ENCODE measurements around the gene CCDC78. TPM values are rescaled to one million over a fixed set of nuclear protein-coding genes. Genes with fewer than 3 reads are reported as not detected.

Gene CCDC78
- polyA plus RNA-seq, 1 experiment = 2.4 TPM

GRCh38 chr16:740764-741505 is 14.7 kb upstream of the CCDC78 start, which contains the start of gene CIAO3:
Gene CIAO3 (minus strand): TSS chr16:740997. CDS start chr16:740985, 12 bp downstream.
- no peaks in the 10 kb centered on the region for H3K27me3 ChIP-seq (ENCODE audit: control insufficient read depth, insufficient read depth, low read length)
- ChIA-PET POLR2A (no interaction called here), CTCF (interaction anchor here (0.8 to 3.2 kb wide), 14 partner anchors 9 to 246 kb away, joined by 3 to 14 read pairs (median 4); partner anchors contain the start of gene STUB1)
- peak; percentile 53 for TF ChIP-seq CTCF (IDR thresholded peaks at IDR 0.05; ENCODE audit: insufficient read depth, low read depth, low read length)
- peaks cover 2% of the 10 kb centered on the region for H3K36me3 ChIP-seq (ENCODE audit: control insufficient read depth, insufficient read depth, low read length)
- peak within 1 kb of the TSS; percentile 95 for H3K4me3 ChIP-seq (ENCODE audit: low read depth, low read length)
- no peak for DNase-seq (ENCODE audit: low read depth)

GRCh38 chr16:740459-740763 is 14.2 kb upstream of the CCDC78 start:
- no peak for TF ChIP-seq CTCF (IDR thresholded peaks at IDR 0.05; ENCODE audit: insufficient read depth, low read depth, low read length)
- peaks cover 3% of the 10 kb centered on the region for H3K36me3 ChIP-seq (ENCODE audit: control insufficient read depth, insufficient read depth, low read length)
- H3K4me3 ChIP-seq (ENCODE audit: low read depth, low read length) = peak overlapping the region; percentile 95
- no peaks in the 10 kb centered on the region for H3K27me3 ChIP-seq (ENCODE audit: control insufficient read depth, insufficient read depth, low read length)
- DNase-seq (ENCODE audit: low read depth) = no peak
- POLR2A ChIA-PET = no interaction called here
- CTCF ChIA-PET = interaction anchor here (0.8 to 3.2 kb wide), 10 partner anchors 9 to 246 kb away, joined by 3 to 14 read pairs (median 4); partner anchors contain the start of gene STUB1

- Histone ChIP-seq H3K27me3 (ENCODE audit: control insufficient read depth, insufficient read depth, low read length) (no peaks in the 10 kb centered on the region), H3K36me3 (ENCODE audit: control insufficient read depth, insufficient read depth, low read length) (peaks cover 6% of the 10 kb centered on the region), H3K4me3 (ENCODE audit: low read depth, low read length) (peak overlapping the region; percentile 95)
- TF ChIP-seq CTCF (IDR thresholded peaks at IDR 0.05; ENCODE audit: insufficient read depth, low read depth, low read length) = no peak
- ChIA-PET CTCF (interaction anchor here (0.8 to 3.2 kb wide), 10 partner anchors 10 to 247 kb away, joined by 3 to 14 read pairs (median 3); partner anchors contain the start of gene STUB1), POLR2A (no interaction called here)
- no peak for DNase-seq (ENCODE audit: low read depth)
Measured at GRCh38 chr16:739560-740458, 13.6 kb upstream of the CCDC78 start.

GRCh38 chr16:736936-737481 is 10.8 kb upstream of the CCDC78 start:
- no peak for DNase-seq (ENCODE audit: low read depth)
- ChIA-PET POLR2A (no interaction called here), CTCF (interaction anchor here (0.9 to 1.8 kb wide), 4 partner anchors 21 to 320 kb away, joined by 3 to 6 read pairs (median 3); no protein-coding TSS in a partner anchor)
- no peak for TF ChIP-seq CTCF (IDR thresholded peaks at IDR 0.05; ENCODE audit: insufficient read depth, low read depth, low read length)
- Histone ChIP-seq H3K4me3 (ENCODE audit: low read depth, low read length) (no peak overlapping the region), H3K27me3 (ENCODE audit: control insufficient read depth, insufficient read depth, low read length) (no peaks in the 10 kb centered on the region), H3K36me3 (ENCODE audit: control insufficient read depth, insufficient read depth, low read length) (peaks cover 21% of the 10 kb centered on the region)
